ENCODE data around the gene CIART.
A peak's percentile ranks its signal among the peaks of the same experiment; 100 is the strongest.
"Not testable (repeated sequence)": the region's sequence is repeated elsewhere in the genome, so short reads cannot be mapped to it uniquely, and the experiment has no call there.

Gene CIART, protein sequence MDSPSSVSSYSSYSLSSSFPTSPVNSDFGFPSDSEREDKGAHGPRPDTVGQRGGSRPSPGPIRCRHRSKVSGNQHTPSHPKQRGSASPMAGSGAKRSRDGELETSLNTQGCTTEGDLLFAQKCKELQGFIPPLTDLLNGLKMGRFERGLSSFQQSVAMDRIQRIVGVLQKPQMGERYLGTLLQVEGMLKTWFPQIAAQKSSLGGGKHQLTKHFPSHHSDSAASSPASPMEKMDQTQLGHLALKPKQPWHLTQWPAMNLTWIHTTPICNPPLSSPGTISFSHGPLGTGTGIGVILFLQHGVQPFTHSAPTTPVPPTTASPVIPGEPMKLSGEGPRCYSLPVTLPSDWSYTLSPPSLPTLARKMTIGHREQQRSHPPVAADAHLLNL

DNA sequence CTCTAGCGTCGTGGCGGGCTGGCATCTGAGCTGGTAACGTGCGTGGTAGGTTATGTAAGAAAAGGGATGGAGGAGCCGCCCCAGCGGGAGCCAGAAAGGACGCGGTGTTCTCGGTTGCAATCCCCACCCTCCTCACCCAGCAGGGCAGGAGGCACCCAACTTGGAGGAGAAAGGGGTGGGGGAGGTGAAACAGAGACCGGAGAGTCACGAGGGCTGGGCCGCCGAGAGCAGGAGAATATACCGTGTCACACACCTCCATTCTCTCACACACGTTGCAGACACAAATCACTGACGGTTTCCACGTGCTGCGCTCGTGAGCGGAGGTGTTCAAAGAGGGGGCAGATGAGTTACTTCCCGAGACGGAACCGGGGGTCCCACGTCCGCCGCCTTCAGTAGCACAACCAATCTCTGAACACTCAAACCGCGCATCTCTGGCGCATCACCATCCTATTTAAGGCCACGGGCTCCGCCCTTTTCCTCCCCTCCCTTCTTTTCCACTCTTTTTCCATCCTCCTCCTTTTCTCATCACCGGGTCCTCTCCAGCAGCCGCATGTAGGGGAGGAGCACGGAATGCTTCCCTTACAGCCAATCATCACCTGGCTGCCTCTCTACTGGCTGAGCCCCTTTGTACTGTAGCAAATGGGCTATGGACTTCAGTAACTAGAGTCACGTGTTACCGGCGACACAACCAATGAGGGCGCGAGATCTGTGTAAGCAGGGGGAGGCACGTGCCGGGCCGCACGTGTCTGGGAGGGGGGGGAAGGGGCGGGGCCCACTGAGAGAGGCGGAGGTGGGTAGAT is at the start of gene CIART:
Gene CIART, plus strand, starts transcription at position 797 of the 800 bp plus-strand sequence. CDS start 714 bp downstream, outside the sequence.
- peak; percentile 62 for DNase-seq

DNA sequence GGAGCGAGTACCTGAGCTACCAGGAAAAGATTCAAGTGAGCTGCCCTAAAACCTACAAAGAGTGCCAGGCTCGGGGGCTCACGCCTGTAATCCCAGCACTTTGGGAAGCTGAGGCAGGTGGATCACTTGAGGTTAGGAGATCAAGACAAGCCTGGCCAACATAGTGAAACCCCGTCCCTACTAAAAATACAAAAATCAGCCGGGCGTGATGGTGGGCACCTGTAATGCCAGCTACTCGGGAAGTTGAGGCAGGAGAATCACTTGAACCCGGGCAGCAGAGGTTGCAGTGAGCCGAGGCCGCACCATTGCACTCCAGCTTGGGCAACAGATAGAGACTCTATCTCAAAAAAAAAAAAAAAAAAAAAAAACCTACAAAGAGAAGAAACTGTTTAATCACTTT is 49.4 kb upstream of the CIART start:
- not testable (repeated sequence) for DNase-seq

DNA sequence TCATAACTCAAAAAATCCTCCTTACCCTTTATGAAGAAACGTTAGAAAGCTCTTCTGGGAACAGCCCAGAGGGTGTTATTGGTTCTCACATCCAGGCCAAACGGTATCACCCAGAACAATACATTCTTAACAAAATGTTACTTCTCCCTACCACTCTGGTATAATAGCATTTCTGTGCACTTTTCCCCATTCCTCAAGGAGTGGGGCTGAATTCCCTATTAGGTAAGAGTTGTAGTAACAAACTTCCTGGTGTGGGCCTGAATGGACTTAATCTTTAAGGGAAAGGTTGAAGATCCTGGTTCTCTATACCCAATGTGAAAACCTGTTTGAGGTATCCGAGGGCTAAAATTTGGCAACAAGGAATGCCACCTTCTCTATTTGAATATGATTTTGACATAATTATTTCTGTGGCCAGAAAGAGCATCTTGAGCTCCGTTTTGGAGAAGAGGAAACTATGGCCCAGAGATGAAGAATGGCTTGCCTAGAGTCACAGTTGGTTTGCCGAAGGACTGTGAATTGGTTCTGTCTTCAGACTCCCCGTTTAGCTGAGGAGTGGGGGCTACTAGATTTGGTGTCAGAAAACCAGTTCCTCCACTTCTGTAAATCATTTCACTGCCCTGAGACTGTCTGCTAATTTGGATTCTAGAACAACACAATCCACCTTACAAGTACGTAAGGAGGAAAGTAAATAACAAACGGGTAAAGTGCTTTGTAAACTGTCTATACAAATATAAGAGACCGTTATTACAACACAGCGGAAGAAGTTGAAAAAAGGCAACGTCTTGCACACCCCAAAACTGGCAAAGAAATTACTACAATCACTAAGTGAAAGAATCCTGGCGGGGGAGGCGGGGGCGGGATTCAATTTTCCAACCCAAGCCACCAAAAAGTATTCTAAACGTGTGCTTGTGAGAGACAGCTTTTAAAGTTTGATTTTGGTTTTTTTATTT is 48.7 kb upstream of the CIART start:
- no peak for DNase-seq

DNA sequence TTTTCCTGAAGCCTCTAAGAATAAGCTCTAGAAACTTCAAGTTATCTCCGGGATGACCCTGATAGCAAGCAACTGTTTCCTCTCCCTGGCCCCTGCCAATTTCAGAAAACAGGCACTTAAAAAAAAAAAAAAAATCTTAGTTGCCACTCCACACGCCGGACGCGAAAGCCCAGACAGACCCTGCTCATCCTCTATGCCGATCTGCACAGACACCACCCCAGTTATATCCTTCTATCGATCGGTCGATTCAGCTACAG is 48.1 kb upstream of the CIART start:
- no peak for DNase-seq

DNA sequence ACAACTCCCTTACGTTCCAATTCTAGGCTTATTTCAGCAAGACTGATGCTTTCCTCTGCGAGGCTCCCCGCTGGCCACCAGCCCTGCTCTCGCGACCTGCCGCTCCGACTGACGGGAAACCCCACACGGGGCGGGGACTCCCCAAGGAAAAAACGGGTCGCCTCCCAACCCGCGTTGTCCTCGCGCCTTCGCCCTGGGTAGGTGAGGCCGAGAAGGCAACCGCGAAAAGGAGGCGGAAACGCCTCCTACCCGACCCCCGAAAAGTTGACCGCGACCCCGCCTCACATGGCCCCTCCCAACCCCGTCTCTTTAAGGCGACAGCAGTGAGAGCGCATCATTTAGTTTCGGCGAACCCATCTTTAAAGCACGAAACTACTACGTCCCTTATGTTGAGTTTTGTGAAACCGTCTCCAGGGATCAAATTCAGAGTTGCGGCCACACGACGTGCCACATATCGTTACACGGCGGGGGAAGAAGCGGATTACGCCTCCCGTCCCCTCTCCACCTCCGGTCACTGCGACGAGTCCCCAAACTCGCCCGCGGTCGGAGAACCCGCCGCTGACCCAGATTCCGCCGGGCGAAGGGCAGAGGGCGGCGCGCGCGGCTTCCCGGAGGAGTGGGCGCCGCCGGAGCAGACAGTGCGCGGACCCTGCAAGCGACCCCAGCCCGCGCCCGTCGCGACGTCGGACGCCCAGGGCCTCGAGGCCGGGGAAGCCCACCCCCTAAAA is 47.6 kb upstream of the CIART start:
- peak; percentile 81 for DNase-seq

DNA sequence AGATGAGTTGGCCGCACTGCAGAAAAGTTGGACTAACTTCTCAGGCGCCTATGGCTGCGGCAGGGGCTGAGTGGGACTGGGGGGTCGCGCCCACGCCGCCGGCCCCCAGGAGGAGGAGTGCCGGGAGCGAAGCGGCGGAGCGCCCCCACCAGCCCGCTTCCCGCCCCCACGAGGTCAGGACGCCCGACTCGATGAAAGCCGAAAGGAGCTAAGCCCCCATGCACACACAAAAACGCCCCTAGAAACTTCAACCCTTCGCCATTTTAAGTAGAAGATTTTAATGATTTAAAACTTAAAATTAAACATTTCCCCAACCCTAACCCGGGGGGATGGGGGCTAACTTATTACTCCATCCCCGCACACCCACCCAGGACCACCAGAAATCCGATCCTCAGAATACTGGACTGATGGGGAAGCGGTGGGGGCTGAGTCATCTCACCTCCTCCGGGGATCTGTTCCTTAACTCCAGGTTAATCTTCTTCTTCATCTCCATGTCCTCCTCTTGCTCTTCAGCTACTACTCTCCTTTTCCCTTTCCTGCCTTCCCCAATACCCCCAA is 47.0 kb upstream of the CIART start:
- no peak for DNase-seq

DNA sequence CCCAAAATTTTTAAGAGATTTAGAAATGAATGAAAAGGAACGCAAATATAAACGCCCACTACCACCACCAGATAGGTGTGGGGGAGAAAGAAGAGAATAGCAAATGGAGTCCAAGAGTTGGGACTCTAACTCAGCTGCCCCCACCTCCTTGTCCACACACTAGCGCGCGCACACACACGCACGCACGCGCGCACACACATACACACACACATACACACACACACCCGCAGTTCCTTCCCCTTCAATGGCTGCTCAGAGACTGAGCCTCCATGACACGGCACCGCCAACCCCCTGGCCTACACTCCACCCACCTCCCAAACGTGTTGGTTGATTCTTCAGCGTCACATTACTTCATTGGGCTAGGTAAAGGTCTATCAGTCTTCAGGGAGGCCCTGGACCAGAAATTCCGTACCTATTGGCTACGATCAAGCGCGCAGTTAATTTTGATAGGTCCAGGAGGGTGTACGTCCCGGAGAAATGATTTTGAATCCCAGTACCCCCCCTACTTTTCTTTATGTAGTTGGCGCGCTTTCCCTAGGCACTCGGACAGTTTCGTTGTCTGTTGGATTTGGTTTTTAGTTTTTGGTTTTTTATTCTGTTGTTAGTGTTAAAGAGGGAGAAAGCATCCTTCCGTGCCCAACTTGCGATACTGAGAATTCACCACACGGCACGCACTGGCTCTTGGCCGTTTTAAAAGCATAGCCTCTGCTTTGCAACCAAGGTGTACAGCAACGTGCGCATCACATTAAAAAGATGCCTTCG is 46.3 kb upstream of the CIART start, which contains the start of gene ANP32E:
Gene ANP32E, minus strand, starts transcription at position 261 of the 762 bp plus-strand sequence. CDS start 326 bp downstream, outside the sequence.
- DNase-seq: peak; percentile 90

DNA sequence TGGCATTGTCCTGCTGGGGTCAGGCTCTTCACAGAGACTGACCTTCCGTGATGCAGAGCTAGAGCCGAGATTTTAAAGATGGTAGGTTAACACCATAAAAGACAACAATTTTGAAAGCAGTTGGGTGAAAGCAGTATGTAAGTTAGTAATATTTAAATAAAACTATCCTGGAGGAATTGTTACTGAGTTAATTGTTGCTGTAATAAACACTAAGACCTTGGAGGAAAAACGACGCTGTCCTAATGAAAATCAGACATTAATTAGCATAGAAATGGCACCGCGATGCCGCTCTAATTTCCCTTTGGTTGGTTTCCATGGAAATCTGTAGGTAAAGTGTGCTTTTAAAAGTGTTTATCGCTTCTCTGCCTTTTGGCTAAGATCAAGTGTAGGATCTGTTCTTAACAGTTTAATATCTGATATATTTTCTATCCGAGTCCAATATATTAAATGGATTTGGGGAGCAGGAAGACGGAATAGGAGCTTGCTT is 45.7 kb upstream of the CIART start:
- DNase-seq: no peak

DNA sequence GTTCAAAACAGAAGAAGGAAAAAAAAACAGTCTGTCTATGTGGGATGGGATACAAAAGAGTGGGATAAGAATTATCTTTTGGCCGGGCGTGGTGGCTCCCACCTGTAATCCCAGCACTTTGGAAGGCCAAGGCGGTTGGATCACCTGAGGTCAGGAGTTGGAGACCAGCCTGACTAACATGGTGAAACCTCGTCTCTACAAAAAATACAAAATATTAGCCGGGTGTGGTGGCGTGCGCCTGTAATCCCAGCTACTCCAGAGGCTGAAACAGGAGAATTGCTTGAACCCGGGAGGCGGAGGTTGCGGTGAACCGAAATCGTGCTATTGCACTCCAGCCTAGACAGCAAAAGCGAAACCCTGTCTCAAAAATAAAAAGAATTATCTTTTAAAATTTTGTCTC is 45.2 kb upstream of the CIART start:
- not testable (repeated sequence) for DNase-seq

DNA sequence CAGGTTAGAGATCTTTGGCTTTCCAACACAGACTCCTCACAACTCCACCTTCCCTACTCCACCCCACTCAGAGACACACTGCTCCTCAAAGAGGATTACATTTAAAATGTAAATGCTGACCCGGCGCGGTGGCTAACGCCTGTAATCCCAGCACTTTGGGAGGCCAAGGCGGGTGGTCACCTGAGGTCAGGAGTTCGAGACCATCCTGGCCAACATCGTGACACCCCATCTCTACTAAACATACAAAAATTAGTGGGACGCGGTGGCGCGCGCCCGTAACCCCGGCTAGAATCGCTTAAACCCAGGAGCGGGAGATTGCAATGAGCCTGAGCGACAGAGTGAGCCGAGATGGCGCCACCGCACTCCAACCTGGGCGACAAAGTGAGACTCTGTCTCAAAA is 44.6 kb upstream of the CIART start:
- no peak for DNase-seq

DNA sequence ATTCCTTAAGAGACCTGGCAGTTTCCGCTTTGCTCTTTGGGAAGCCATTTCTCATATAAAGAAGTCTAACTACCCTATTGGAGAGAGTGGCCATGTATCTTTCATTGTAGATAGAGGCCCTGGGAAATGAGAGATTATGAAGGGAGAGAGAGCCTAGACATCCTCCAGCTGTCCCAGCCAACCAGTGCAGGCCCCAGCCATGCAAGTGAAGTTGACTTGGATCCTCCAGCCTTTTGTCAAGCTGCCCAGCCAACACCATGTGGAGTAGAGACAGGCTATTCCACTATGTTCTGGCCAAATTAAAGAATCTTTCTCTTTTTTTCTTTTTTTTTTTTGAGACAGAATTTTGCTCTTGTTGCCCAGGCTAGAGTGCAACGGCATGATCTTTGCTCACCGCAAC is 39.4 kb upstream of the CIART start:
- no peak for DNase-seq

DNA sequence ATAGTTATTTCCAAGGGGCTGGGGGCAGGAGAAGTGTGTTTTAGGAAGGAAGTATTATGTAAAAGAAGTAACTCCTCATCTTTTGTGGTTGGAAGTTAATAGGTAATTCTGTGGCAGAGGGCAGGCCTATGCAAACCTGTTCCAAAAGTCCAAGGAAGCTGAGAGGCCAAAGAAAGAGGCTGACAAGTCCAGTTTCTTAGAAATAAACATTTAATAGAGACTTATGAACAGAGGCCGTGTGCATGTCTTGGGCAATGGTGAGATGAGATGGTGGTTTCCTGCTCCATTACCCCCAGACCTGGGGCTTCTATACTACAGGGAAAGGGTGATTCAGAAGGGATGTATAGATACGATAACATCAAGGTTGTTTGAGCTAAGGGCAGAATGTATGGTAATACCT is 32.4 kb upstream of the CIART start:
- no peak for DNase-seq

DNA sequence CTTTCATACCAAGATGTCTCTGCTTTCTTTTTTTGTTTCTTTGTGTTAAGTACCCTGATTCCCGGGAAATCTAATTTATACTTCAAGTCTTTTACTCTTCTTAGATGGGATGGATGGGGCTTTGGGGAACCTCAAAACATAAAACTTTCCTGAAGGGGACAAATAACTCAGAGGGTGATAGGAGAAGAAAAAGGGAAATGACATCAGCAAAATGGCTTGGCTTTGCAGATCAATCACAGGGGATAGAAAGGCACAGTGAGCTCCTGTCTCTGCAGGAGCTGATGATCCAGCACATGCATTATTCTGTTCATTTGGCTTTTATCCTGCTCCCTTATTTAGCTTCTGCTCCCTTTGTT is 26.2 kb upstream of the CIART start:
- DNase-seq: no peak

DNA sequence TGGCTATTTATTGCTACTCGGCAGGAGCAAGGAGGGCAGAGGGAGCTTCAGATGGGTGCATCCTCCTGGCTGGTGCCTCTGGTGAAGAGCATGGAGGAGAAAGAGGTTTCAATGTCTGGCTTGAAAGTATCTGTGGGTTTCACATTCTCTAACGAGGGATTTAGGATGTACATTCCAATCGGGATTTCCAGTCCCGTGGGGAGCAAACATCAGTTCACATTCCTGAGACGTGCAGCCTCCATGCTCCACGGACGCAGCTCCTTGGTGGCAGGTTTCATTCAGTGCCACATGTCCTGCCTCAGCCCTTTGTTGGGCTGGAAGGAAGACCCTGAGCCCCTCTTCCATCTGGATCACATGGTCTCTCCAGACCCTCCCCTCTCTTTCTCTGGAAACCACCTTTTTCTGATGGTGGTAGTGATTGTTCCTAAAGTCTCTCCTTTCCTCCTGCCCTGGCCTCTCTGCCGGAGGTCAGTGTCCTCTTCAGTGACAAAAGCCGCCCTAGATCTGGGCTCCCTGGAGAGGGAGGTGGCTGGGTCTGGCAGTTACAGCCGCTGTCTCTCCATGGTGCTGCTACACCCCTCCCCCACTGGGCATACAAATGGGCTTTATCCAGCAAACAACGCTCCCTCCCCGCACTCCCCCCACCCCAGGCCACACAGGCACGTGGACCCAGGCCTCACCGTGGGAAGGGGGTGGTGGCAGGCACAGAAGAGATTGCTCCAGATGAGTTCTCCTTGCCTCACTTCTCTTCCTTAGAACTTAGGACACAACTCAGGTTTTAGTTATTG is 25.6 kb upstream of the CIART start:
- no peak for DNase-seq

DNA sequence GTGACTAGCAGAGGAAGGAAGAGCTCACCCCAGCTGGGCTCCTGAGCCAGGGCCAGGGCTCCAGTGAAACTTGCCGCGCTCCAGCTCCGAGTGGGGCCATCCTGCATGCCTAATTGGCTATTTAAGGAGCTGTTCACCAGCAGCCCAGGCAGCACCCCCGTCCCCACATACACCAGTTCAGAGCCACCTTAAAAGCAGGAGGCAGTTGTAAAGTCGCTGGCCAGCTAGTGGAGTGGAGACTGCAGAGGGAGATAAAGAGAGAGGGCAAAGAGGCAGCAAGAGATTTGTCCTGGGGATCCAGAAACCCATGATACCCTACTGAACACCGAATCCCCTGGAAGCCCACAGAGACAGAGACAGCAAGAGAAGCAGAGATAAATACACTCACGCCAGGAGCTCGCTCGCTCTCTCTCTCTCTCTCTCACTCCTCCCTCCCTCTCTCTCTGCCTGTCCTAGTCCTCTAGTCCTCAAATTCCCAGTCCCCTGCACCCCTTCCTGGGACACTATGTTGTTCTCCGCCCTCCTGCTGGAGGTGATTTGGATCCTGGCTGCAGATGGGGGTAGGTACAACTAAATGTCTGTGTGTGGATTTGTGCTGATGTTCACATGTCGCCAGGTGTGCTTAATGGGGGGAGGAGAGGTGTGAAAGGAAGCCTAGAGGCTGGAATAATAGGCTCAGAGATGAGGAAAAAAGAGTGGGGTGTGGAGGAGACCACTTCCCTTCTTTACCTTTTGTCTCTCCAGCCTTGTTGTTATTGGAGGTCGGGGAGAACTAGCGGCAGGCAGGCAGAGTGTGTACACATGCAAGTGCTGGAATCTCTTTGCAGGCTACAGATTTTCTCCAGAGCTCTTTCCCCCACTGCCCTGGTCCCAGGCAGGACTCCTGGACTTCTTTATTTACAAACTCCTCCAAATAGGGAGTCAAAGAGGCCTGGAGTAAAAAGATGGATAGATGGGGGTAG is 24.4 kb upstream of the CIART start, which contains the start of gene CA14:
Gene CA14, plus strand, starts transcription at position 151 of the 962 bp plus-strand sequence. Its CDS starts 355 bp downstream, at position 506.
- no peak for DNase-seq

DNA sequence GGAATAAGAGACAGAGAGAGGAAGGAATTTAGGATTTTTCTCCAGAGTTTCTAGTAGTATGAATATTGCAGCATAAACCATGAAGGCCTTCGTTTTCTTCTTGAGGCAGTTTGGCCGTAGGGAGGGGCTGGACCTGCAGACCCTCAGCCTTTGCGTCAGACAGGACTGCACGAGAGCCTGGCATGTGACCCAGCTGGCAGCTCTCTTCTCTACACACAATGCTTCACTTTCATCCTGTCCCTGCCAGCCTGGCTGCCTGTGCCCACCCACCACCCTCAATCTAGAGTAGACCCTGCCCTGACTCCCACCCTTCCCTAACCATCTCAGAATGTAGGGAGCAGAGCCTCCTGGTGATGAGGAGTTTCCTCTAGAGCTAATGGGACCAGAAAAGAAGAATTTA is 23.1 kb upstream of the CIART start:
- DNase-seq: no peak

DNA sequence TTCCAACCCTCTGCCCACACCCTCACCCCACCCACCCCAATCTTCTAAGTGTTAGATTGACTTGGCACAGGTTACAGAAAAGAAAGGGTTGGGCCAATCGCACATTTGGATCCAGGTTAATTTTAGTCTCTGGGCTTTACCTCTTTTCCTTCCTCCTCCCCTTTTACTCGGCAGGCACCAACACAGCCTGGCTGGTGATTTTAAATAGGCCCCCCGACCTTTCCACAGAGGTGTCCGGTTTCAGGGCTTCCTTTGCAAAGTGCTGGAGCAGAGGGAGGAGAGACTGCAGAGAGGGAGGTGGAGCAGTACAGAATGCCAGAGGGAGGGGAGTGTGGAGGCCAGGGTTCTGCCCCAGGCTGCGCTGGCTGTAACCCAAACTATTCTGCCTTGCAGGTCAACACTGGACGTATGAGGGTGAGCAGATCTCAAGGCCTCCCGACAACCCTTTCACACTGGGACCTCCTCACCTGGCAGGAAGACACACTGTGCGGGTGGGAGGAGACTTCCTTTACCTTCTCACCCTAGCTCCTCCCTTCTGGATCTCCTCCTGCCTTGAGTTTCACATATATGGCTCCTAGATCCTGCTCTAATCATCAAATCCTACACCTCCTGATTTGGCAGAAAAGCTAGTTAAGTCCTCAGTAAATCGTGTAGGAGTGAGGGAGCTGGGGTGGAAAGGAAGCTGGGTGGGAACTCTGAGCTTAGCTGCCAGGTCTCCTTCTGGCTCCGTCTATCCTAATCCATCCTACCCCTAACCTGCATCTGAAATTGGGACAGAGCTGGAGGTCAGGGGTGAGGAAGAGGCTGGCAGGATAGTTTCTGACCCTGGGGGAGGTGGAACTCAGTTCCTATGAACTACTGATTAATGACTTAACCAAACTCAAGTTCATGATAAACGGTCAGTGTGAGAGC is 22.3 kb upstream of the CIART start:
- no peak for DNase-seq

DNA sequence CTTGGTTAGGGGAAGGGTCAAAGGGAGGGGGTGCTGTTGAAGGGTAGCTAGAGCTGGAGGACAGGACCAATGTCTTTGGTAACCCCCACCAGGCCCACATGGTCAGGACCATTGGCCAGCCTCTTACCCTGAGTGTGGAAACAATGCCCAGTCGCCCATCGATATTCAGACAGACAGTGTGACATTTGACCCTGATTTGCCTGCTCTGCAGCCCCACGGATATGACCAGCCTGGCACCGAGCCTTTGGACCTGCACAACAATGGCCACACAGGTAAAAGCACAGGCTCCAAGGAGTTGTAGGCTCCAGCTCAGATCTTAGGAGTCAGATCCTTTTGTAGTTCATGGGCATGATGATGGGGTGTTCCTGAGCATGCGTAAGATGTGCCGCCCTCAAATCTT is 21.0 kb upstream of the CIART start:
- no peak for DNase-seq

Data from activated effector memory CD4-positive, alpha-beta T cell treated with Interleukin-2 at 50 U/mL for 16 hours (primary cell).